WTC11 (cell line): ENCODE data around the gene CAD. TPM values are rescaled to one million over a fixed set of nuclear protein-coding genes. Genes with fewer than 3 reads are reported as not detected.

ENCODE experiments used
- ATAC-seq: fragments of 200-7000 bp; cut with Tn5 transposase; 2 replicates; pipeline ENCODE4 v1.10.0; 2021; ENCODE audit warnings: mild to moderate bottlenecking, moderate library complexity
- CTCF ChIA-PET: fragments of 300-600 bp; sonication (Branson Sonifier 250); formaldehyde crosslinking; loops from one replicate; lab custom pipeline; 2021; ENCODE audit warnings: antibody characterized with exemption; lab: Charles Lee
- POLR2A ChIA-PET: fragments of 350-600 bp; sonication (Branson Sonifier 250); formaldehyde crosslinking; loops from one replicate; lab custom pipeline; 2021; ENCODE audit warnings: antibody characterized with exemption; lab: Charles Lee
- DNase-seq: peaks from one replicate; pipeline ENCODE4 v3.0.0; 2021; ENCODE audit warnings: low spot score
- H3K27ac Mint-ChIP-seq: 2 replicates; pipeline ENCODE4 v1.8.0; 2021; ENCODE audit warnings: mixed read lengths
- H3K27me3 Mint-ChIP-seq: 2 replicates; pipeline ENCODE4 v1.8.0; 2021; ENCODE audit warnings: low read depth, mild to moderate bottlenecking, moderate library complexity, mixed read lengths
- H3K36me3 Mint-ChIP-seq: 2 replicates; pipeline ENCODE4 v1.8.0; 2021; ENCODE audit warnings: mixed read lengths
- H3K4me1 Mint-ChIP-seq: 2 replicates; pipeline ENCODE4 v1.8.0; 2022; ENCODE audit warnings: mixed read lengths
- H3K4me3 Mint-ChIP-seq: 2 replicates; pipeline ENCODE4 v1.8.0; 2021; ENCODE audit warnings: mild to moderate bottlenecking, moderate library complexity, mixed read lengths
- H3K9me3 Mint-ChIP-seq: 2 replicates; pipeline ENCODE4 v1.8.0; 2021; ENCODE audit warnings: mixed read lengths
- CREB1 ChIP-seq: sonication (generic); formaldehyde crosslinking; IDR thresholded peaks from 2 replicates; pipeline ENCODE4 v1.8.0; 2023; ENCODE audit warnings: mild to moderate bottlenecking, missing genetic modification reagents
- GRHL2 ChIP-seq: fragments of 250-450 bp; sonication (Bioruptor Pico); IDR thresholded peaks from 2 replicates; pipeline ENCODE4 v1.8.0; 2022; ENCODE audit warnings: mild to moderate bottlenecking, moderate library complexity; ENCODE audit not compliant: insufficient replicate concordance, severe bottlenecking
- GTF2I ChIP-seq: fragments of 250-450 bp; sonication (Bioruptor Pico); conservative IDR thresholded peaks from 2 replicates; pipeline ENCODE4 v1.4.0; 2021; ENCODE audit warnings: mild to moderate bottlenecking
- IRF2 ChIP-seq: sonication (generic); formaldehyde crosslinking; IDR thresholded peaks from 2 replicates; pipeline ENCODE4 v1.8.0; 2022; ENCODE audit warnings: low read depth, missing genetic modification reagents, borderline replicate concordance
- JUN ChIP-seq: sonication (generic); formaldehyde crosslinking; IDR thresholded peaks from 2 replicates; pipeline ENCODE4 v1.8.0; 2023; ENCODE audit warnings: mild to moderate bottlenecking, missing genetic modification reagents
- MXD4 ChIP-seq: fragments of 250-450 bp; sonication (Bioruptor Pico); IDR thresholded peaks from 2 replicates; pipeline ENCODE4 v1.8.0; 2021; ENCODE audit warnings: mild to moderate bottlenecking, moderate library complexity, borderline replicate concordance
- RORB ChIP-seq: fragments of 250-450 bp; sonication (Bioruptor Pico); IDR thresholded peaks from 2 replicates; pipeline ENCODE4 v1.9.0; 2021; ENCODE audit warnings: mild to moderate bottlenecking
- SMAD4 ChIP-seq: sonication (generic); formaldehyde crosslinking; IDR thresholded peaks from 2 replicates; pipeline ENCODE4 v1.8.0; 2022; ENCODE audit warnings: mild to moderate bottlenecking, missing genetic modification reagents
- TEAD1 ChIP-seq: sonication (generic); formaldehyde crosslinking; IDR thresholded peaks from 2 replicates; pipeline ENCODE4 v1.8.0; 2022; ENCODE audit warnings: mild to moderate bottlenecking, missing genetic modification reagents
- TEAD4 ChIP-seq: sonication (generic); formaldehyde crosslinking; IDR thresholded peaks from 2 replicates; pipeline ENCODE4 v1.8.0; 2022; ENCODE audit warnings: mild to moderate bottlenecking, missing genetic modification reagents
- ZNF121 ChIP-seq: sonication (generic); formaldehyde crosslinking; IDR thresholded peaks from 2 replicates; pipeline ENCODE4 v1.8.0; 2023; ENCODE audit warnings: missing genetic modification reagents
- total RNA-seq: library from RNA; stranded (reverse); gene quantifications from 3 replicates; pipeline ENCODE4 v1.2.3, GENCODE V29; 2021
- TF ChIP-seq, protein P1 (sequence below): sonication (generic); formaldehyde crosslinking; IDR thresholded peaks from 2 replicates; pipeline ENCODE4 v1.8.0; 2022; ENCODE audit warnings: mild to moderate bottlenecking, missing genetic modification reagents
- TF ChIP-seq, protein P2 (sequence below): sonication (generic); formaldehyde crosslinking; IDR thresholded peaks from 2 replicates; pipeline ENCODE4 v1.8.1; 2022; ENCODE audit warnings: low read depth, mild to moderate bottlenecking, moderate library complexity, missing genetic modification reagents, borderline replicate concordance
- TF ChIP-seq, protein P3 (sequence below): sonication (generic); formaldehyde crosslinking; conservative IDR thresholded peaks from 2 replicates; pipeline ENCODE4 v1.8.1; 2023; ENCODE audit warnings: mild to moderate bottlenecking, low read depth, missing genetic modification reagents, moderate library complexity
- TF ChIP-seq, protein P4 (sequence below): sonication (generic); formaldehyde crosslinking; IDR thresholded peaks from 2 replicates; pipeline ENCODE4 v1.8.1; 2023; ENCODE audit warnings: mild to moderate bottlenecking, missing genetic modification reagents, borderline replicate concordance
- TF ChIP-seq, protein P5 (sequence below): sonication (generic); formaldehyde crosslinking; conservative IDR thresholded peaks from 2 replicates; pipeline ENCODE4 v1.8.1; 2022; ENCODE audit warnings: mild to moderate bottlenecking, missing genetic modification reagents
- TF ChIP-seq, protein P6 (sequence below): sonication (generic); formaldehyde crosslinking; IDR thresholded peaks from 2 replicates; pipeline ENCODE4 v1.8.0; 2022; ENCODE audit warnings: mild to moderate bottlenecking, missing genetic modification reagents
- TF ChIP-seq, protein P7 (sequence below): sonication (generic); formaldehyde crosslinking; IDR thresholded peaks from 2 replicates; pipeline ENCODE4 v1.8.1; 2023; ENCODE audit warnings: mild to moderate bottlenecking, missing genetic modification reagents

CAD gene
- total RNA-seq, 1 experiment from 2014 or later = 178 TPM

DNA sequence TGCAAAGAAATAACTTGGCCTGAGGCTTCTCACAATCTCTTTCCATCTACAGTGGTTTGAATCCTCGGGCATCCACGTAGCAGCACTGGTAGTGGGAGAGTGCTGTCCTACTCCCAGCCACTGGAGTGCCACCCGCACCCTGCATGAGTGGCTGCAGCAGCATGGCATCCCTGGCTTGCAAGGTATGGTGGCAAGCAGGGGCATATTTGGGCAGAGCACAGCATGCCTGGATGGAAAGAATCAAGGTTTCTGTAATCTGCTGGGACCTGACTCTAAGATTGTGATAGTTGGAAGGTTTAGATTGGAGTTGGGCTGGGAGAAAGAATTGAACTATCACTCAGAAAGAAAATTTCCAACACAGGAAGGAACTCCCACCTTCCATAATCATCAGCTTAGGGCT is 4.0 kb downstream of the CAD start:
- ATAC-seq = no peak
- ChIA-PET POLR2A (no interaction called here), CTCF (interaction anchor here (0.5 kb wide), 1 partner anchor 32 kb away, joined by 3 read pairs; no protein-coding TSS in a partner anchor)
- DNase-seq = no peak
- no peak overlapping the region for H3K4me3 Mint-ChIP-seq
- H3K9me3 Mint-ChIP-seq = no peaks in the 10 kb centered on the region
- no peak for TF ChIP-seq SMAD4
- no peak for TF ChIP-seq GRHL2 (CRISPR knock-in tag)
- TF ChIP-seq MXD4 (CRISPR knock-in tag) = no peak
- no peak for TF ChIP-seq JUN (CRISPR knock-in tag)
- no peak for TF ChIP-seq ZNF121 (CRISPR knock-in tag)
- TF ChIP-seq, protein P1, sequence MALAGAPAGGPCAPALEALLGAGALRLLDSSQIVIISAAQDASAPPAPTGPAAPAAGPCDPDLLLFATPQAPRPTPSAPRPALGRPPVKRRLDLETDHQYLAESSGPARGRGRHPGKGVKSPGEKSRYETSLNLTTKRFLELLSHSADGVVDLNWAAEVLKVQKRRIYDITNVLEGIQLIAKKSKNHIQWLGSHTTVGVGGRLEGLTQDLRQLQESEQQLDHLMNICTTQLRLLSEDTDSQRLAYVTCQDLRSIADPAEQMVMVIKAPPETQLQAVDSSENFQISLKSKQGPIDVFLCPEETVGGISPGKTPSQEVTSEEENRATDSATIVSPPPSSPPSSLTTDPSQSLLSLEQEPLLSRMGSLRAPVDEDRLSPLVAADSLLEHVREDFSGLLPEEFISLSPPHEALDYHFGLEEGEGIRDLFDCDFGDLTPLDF (CRISPR knock-in tag) = no peak
- TF ChIP-seq, protein P2, sequence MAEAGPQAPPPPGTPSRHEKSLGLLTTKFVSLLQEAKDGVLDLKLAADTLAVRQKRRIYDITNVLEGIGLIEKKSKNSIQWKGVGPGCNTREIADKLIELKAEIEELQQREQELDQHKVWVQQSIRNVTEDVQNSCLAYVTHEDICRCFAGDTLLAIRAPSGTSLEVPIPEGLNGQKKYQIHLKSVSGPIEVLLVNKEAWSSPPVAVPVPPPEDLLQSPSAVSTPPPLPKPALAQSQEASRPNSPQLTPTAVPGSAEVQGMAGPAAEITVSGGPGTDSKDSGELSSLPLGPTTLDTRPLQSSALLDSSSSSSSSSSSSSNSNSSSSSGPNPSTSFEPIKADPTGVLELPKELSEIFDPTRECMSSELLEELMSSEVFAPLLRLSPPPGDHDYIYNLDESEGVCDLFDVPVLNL (CRISPR knock-in tag) = no peak
- no peak for TF ChIP-seq IRF2
- TF ChIP-seq, protein P3, sequence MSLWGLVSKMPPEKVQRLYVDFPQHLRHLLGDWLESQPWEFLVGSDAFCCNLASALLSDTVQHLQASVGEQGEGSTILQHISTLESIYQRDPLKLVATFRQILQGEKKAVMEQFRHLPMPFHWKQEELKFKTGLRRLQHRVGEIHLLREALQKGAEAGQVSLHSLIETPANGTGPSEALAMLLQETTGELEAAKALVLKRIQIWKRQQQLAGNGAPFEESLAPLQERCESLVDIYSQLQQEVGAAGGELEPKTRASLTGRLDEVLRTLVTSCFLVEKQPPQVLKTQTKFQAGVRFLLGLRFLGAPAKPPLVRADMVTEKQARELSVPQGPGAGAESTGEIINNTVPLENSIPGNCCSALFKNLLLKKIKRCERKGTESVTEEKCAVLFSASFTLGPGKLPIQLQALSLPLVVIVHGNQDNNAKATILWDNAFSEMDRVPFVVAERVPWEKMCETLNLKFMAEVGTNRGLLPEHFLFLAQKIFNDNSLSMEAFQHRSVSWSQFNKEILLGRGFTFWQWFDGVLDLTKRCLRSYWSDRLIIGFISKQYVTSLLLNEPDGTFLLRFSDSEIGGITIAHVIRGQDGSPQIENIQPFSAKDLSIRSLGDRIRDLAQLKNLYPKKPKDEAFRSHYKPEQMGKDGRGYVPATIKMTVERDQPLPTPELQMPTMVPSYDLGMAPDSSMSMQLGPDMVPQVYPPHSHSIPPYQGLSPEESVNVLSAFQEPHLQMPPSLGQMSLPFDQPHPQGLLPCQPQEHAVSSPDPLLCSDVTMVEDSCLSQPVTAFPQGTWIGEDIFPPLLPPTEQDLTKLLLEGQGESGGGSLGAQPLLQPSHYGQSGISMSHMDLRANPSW = no peak
- TF ChIP-seq, protein P4, sequence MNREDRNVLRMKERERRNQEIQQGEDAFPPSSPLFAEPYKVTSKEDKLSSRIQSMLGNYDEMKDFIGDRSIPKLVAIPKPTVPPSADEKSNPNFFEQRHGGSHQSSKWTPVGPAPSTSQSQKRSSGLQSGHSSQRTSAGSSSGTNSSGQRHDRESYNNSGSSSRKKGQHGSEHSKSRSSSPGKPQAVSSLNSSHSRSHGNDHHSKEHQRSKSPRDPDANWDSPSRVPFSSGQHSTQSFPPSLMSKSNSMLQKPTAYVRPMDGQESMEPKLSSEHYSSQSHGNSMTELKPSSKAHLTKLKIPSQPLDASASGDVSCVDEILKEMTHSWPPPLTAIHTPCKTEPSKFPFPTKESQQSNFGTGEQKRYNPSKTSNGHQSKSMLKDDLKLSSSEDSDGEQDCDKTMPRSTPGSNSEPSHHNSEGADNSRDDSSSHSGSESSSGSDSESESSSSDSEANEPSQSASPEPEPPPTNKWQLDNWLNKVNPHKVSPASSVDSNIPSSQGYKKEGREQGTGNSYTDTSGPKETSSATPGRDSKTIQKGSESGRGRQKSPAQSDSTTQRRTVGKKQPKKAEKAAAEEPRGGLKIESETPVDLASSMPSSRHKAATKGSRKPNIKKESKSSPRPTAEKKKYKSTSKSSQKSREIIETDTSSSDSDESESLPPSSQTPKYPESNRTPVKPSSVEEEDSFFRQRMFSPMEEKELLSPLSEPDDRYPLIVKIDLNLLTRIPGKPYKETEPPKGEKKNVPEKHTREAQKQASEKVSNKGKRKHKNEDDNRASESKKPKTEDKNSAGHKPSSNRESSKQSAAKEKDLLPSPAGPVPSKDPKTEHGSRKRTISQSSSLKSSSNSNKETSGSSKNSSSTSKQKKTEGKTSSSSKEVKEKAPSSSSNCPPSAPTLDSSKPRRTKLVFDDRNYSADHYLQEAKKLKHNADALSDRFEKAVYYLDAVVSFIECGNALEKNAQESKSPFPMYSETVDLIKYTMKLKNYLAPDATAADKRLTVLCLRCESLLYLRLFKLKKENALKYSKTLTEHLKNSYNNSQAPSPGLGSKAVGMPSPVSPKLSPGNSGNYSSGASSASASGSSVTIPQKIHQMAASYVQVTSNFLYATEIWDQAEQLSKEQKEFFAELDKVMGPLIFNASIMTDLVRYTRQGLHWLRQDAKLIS (CRISPR knock-in tag) = no peak
- no peak for TF ChIP-seq RORB
- TF ChIP-seq, protein P5, sequence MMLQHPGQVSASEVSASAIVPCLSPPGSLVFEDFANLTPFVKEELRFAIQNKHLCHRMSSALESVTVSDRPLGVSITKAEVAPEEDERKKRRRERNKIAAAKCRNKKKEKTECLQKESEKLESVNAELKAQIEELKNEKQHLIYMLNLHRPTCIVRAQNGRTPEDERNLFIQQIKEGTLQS (CRISPR knock-in tag) = no peak
- no peak for TF ChIP-seq TEAD4 (CRISPR knock-in tag)
- TF ChIP-seq, all 79 proteins: peak for 0
- H3K36me3 Mint-ChIP-seq = peaks cover 77% of the 10 kb centered on the region
- H3K4me1 Mint-ChIP-seq = peaks cover 21% of the 10 kb centered on the region
- H3K27me3 Mint-ChIP-seq = no peaks in the 10 kb centered on the region
- H3K27ac Mint-ChIP-seq = no peak overlapping the region

DNA sequence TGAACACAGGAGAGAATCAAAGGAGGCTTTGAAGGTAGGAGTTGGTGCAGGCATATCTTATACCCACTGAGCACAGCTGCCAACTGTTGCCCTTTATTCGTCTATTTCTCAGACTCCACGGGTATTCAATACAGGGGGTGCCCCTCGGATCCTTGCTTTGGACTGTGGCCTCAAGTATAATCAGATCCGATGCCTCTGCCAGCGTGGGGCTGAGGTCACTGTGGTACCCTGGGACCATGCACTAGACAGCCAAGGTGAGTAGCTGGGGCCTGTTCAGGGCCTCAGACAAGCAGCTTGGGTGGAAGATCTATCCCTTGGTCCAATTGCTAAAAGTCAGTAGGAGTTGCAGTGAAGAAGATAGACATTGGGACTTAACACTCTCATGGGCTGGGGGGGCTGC is 5.2 kb downstream of the CAD start:
- Mint-ChIP-seq H3K4me1 (peaks cover 13% of the 10 kb centered on the region), H3K9me3 (no peaks in the 10 kb centered on the region), H3K36me3 (peaks cover 83% of the 10 kb centered on the region), H3K27me3 (no peaks in the 10 kb centered on the region), H3K4me3 (no peak overlapping the region), H3K27ac (no peak overlapping the region)
- ChIA-PET CTCF (interaction anchor here (0.9 kb wide), 1 partner anchor 28 kb away, joined by 3 read pairs; no protein-coding TSS in a partner anchor), POLR2A (no interaction called here)
- no peak for DNase-seq
- no peak for ATAC-seq
- no peak for TF ChIP-seq CREB1 (CRISPR knock-in tag)
- no peak for TF ChIP-seq TEAD1 (CRISPR knock-in tag)
- TF ChIP-seq, protein P6, sequence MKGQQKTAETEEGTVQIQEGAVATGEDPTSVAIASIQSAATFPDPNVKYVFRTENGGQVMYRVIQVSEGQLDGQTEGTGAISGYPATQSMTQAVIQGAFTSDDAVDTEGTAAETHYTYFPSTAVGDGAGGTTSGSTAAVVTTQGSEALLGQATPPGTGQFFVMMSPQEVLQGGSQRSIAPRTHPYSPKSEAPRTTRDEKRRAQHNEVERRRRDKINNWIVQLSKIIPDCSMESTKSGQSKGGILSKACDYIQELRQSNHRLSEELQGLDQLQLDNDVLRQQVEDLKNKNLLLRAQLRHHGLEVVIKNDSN (CRISPR knock-in tag) = no peak
- TF ChIP-seq, protein P7, sequence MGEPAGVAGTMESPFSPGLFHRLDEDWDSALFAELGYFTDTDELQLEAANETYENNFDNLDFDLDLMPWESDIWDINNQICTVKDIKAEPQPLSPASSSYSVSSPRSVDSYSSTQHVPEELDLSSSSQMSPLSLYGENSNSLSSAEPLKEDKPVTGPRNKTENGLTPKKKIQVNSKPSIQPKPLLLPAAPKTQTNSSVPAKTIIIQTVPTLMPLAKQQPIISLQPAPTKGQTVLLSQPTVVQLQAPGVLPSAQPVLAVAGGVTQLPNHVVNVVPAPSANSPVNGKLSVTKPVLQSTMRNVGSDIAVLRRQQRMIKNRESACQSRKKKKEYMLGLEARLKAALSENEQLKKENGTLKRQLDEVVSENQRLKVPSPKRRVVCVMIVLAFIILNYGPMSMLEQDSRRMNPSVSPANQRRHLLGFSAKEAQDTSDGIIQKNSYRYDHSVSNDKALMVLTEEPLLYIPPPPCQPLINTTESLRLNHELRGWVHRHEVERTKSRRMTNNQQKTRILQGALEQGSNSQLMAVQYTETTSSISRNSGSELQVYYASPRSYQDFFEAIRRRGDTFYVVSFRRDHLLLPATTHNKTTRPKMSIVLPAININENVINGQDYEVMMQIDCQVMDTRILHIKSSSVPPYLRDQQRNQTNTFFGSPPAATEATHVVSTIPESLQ (CRISPR knock-in tag) = no peak
- TF ChIP-seq, protein P1 (CRISPR knock-in tag) = no peak
- TF ChIP-seq GTF2I (CRISPR knock-in tag) = no peak
